ENCODE results near the gene IL17RA.

IL17RA gene

GRCh38 chr22:17135153-17135760, 50.5 kb downstream of the IL17RA start:
- no peak for DNase-seq
- in situ Hi-C loops (cut with HindIII; ENCODE audit: low pct_ligation_motif_present, low sequenced_read_pairs): no loop called here
- H3K27me3 ChIP-seq (replicated peaks): no peaks in the 10 kb centered on the region
- no peak overlapping the region for H3K4me3 ChIP-seq (ENCODE audit: low read depth, low read length)
- H3K36me3 ChIP-seq (replicated peaks): peaks cover 2% of the 10 kb centered on the region
- no peak overlapping the region for H3K27ac ChIP-seq
- TF ChIP-seq CTCF (IDR thresholded peaks at IDR 0.05; ENCODE audit: low read depth, low read length, missing control alignments): no peak

- no peak for DNase-seq
- no peak for TF ChIP-seq CTCF (IDR thresholded peaks at IDR 0.05; ENCODE audit: low read depth, low read length, missing control alignments)
- Histone ChIP-seq H3K27ac (no peak overlapping the region), H3K27me3 (replicated peaks) (no peaks in the 10 kb centered on the region), H3K36me3 (replicated peaks) (peaks cover 2% of the 10 kb centered on the region), H3K4me3 (ENCODE audit: low read depth, low read length) (no peak overlapping the region)
- in situ Hi-C loops (cut with HindIII; ENCODE audit: low pct_ligation_motif_present, low sequenced_read_pairs): no loop called here
Observed at GRCh38 chr22:17137170-17137569, 52.4 kb downstream of the IL17RA start.

GRCh38 chr22:17137861-17138425, 53.1 kb downstream of the IL17RA start:
- no peak for DNase-seq
- in situ Hi-C loops (cut with HindIII; ENCODE audit: low pct_ligation_motif_present, low sequenced_read_pairs): no loop called here
- H3K27ac ChIP-seq: no peak overlapping the region
- H3K4me3 ChIP-seq (ENCODE audit: low read depth, low read length): no peak overlapping the region
- peaks cover 2% of the 10 kb centered on the region for H3K36me3 ChIP-seq (replicated peaks)
- no peaks in the 10 kb centered on the region for H3K27me3 ChIP-seq (replicated peaks)
- TF ChIP-seq CTCF (IDR thresholded peaks at IDR 0.05; ENCODE audit: low read depth, low read length, missing control alignments): no peak

GRCh38 chr22:17138513-17138912, 53.7 kb downstream of the IL17RA start:
- H3K4me3 ChIP-seq (ENCODE audit: low read depth, low read length): no peak overlapping the region
- no peak for DNase-seq
- H3K27ac ChIP-seq: no peak overlapping the region
- no peaks in the 10 kb centered on the region for H3K27me3 ChIP-seq (replicated peaks)
- TF ChIP-seq CTCF (IDR thresholded peaks at IDR 0.05; ENCODE audit: low read depth, low read length, missing control alignments): no peak
- H3K36me3 ChIP-seq (replicated peaks): peaks cover 2% of the 10 kb centered on the region
- in situ Hi-C loops (cut with HindIII; ENCODE audit: low pct_ligation_motif_present, low sequenced_read_pairs): no loop called here

GRCh38 chr22:17140022-17140421, 55.2 kb downstream of the IL17RA start:
- peaks cover 2% of the 10 kb centered on the region for H3K36me3 ChIP-seq (replicated peaks)

More at GRCh38 chr22:17140022-17140421, 55.2 kb downstream of the IL17RA start:
- Histone ChIP-seq H3K27ac (no peak overlapping the region), H3K27me3 (replicated peaks) (no peaks in the 10 kb centered on the region), H3K4me3 (ENCODE audit: low read depth, low read length) (no peak overlapping the region)
- TF ChIP-seq CTCF (IDR thresholded peaks at IDR 0.05; ENCODE audit: low read depth, low read length, missing control alignments): no peak
- in situ Hi-C loops (cut with HindIII; ENCODE audit: low pct_ligation_motif_present, low sequenced_read_pairs): no loop called here
- no peak for DNase-seq
